GM23338 (cell line): ENCODE data around the gene ADSL. TPM values are rescaled to one million over a fixed set of nuclear protein-coding genes. Genes with fewer than 3 reads are reported as not detected.

Experiments used
- ATAC-seq: fragments of 200-7000 bp; cut with Tn5 transposase; 3 replicates; pipeline ENCODE4 v1.9.1; 2020
- DNase-seq: peaks from one replicate; pipeline ENCODE4 v3.0.0-alpha.2; 2015; ENCODE audit warnings: low spot score
- H2AFZ ChIP-seq: fragments of 200-600 bp; sonication (generic); 2 replicates; pipeline ENCODE4 v1.8.0; 2016; ENCODE audit warnings: antibody characterized with exemption, mild to moderate bottlenecking, moderate library complexity
- H3F3A ChIP-seq: fragments of 200-600 bp; sonication (generic); replicated peaks from 2 replicates; pipeline ENCODE4 v1.8.0; 2017; ENCODE audit warnings: antibody characterized with exemption, mixed run types, low read depth
- H3K27ac ChIP-seq: fragments of 200-600 bp; sonication (generic); 2 replicates; pipeline ENCODE4 v1.6.1; 2016; ENCODE audit warnings: low read depth
- H3K27me3 ChIP-seq: fragments of 200-600 bp; sonication (generic); 2 replicates; pipeline ENCODE4 v1.8.0; 2016; ENCODE audit warnings: mild to moderate bottlenecking, mixed run types, moderate library complexity; ENCODE audit not compliant: insufficient read depth
- H3K36me3 ChIP-seq: fragments of 200-600 bp; sonication (generic); 2 replicates; pipeline ENCODE4 v1.8.0; 2016; ENCODE audit warnings: mild to moderate bottlenecking; ENCODE audit not compliant: insufficient read depth
- H3K4me1 ChIP-seq: fragments of 200-600 bp; sonication (generic); 2 replicates; pipeline ENCODE4 v1.8.0; 2016; ENCODE audit warnings: mild to moderate bottlenecking, moderate library complexity; ENCODE audit not compliant: insufficient read depth
- H3K4me2 ChIP-seq: fragments of 200-600 bp; sonication (generic); 2 replicates; pipeline ENCODE4 v1.7.1; 2017; ENCODE audit warnings: mixed run types
- H3K4me3 ChIP-seq: fragments of 200-600 bp; sonication (generic); 2 replicates; pipeline ENCODE4 v1.6.1; 2016; ENCODE audit warnings: mixed run types
- H3K79me2 ChIP-seq: fragments of 200-600 bp; sonication (generic); replicated peaks from 2 replicates; pipeline ENCODE4 v1.8.0; 2017; ENCODE audit warnings: mild to moderate bottlenecking; ENCODE audit not compliant: insufficient read depth
- H3K9me2 ChIP-seq: fragments of 200-600 bp; sonication (generic); 2 replicates; pipeline ENCODE4 v1.8.0; 2017; ENCODE audit not compliant: insufficient read depth
- H4K20me1 ChIP-seq: fragments of 200-600 bp; sonication (generic); replicated peaks from 2 replicates; pipeline ENCODE4 v1.8.0; 2017; ENCODE audit warnings: mild to moderate bottlenecking; ENCODE audit not compliant: insufficient read depth
- H3K27ac Mint-ChIP-seq: 2 replicates; pipeline ENCODE4 v1.8.0; 2020; ENCODE audit warnings: inconsistent platforms, mild to moderate bottlenecking, moderate library complexity, mixed read lengths
- H3K27me3 Mint-ChIP-seq: 3 replicates; pipeline ENCODE4 v1.8.0; 2022; ENCODE audit warnings: low read depth, mild to moderate bottlenecking, moderate library complexity, mixed read lengths, inconsistent platforms; ENCODE audit not compliant: insufficient read depth, poor library complexity
- H3K36me3 Mint-ChIP-seq: 3 replicates; pipeline ENCODE4 v1.8.0; 2021; ENCODE audit warnings: low read depth, mild to moderate bottlenecking, inconsistent platforms, moderate library complexity, mixed read lengths
- H3K4me1 Mint-ChIP-seq: 3 replicates; pipeline ENCODE4 v1.8.0; 2020; ENCODE audit warnings: mild to moderate bottlenecking, inconsistent platforms, mixed read lengths
- H3K4me3 Mint-ChIP-seq: 3 replicates; pipeline ENCODE4 v1.8.0; 2021; ENCODE audit warnings: moderate library complexity, mild to moderate bottlenecking, inconsistent platforms, mixed read lengths
- H3K9me3 Mint-ChIP-seq: 3 replicates; pipeline ENCODE4 v1.8.0; 2020; ENCODE audit warnings: moderate library complexity, mild to moderate bottlenecking, inconsistent platforms, mixed read lengths
- CREB1 ChIP-seq: fragments of 250-450 bp; sonication (Bioruptor Pico); IDR thresholded peaks from 2 replicates; pipeline ENCODE4 v1.5.0; 2020; ENCODE audit warnings: low read depth, mild to moderate bottlenecking, moderate library complexity
- EZH2 ChIP-seq: fragments of 200-600 bp; sonication (generic); IDR thresholded peaks from one replicate; pipeline ENCODE4 v1.8.0; 2017; ENCODE audit warnings: antibody characterized with exemption, mild to moderate bottlenecking, low read depth; ENCODE audit not compliant: unreplicated experiment
- EZH2phosphoT487 ChIP-seq: fragments of 200-600 bp; sonication (generic); IDR thresholded peaks from one replicate; pipeline ENCODE4 v1.8.1; 2018; ENCODE audit warnings: antibody characterized with exemption; ENCODE audit not compliant: unreplicated experiment
- JUNB ChIP-seq: IDR thresholded peaks from one replicate; pipeline ENCODE4 v1.6.1; 2016; ENCODE audit warnings: antibody characterized with exemption; ENCODE audit not compliant: unreplicated experiment
- NANOG ChIP-seq: IDR thresholded peaks from 2 replicates; pipeline ENCODE4 v1.6.1; 2016; ENCODE audit warnings: antibody characterized with exemption, borderline replicate concordance
- POLR2AphosphoS5 ChIP-seq: IDR thresholded peaks from 2 replicates; pipeline ENCODE4 v1.6.1; 2016; ENCODE audit warnings: antibody characterized with exemption, low read depth
- STAT1 ChIP-seq: IDR thresholded peaks from one replicate; pipeline ENCODE4 v1.6.1; 2016; ENCODE audit warnings: antibody characterized with exemption; ENCODE audit not compliant: unreplicated experiment
- ZNF114 ChIP-seq: fragments of 250-450 bp; sonication (Bioruptor Pico); IDR thresholded peaks from 2 replicates; pipeline ENCODE4 v1.5.0; 2020; ENCODE audit warnings: mild to moderate bottlenecking, moderate library complexity
- ZNF331 ChIP-seq: fragments of 250-450 bp; sonication (Bioruptor Pico); IDR thresholded peaks from 2 replicates; pipeline ENCODE4 v1.5.0; 2020; ENCODE audit warnings: low read depth, mild to moderate bottlenecking, moderate library complexity
- polyA plus RNA-seq: library from polyadenylated mRNA; unstranded; fragments of >200 nt; fragmentation: Nextera tagmentation; extraction: Ambion mirVana; gene quantifications from 2 replicates; pipeline ENCODE4 v1.2.1, GENCODE V29; 2016
- total RNA-seq: library from RNA; depleted of rRNA; stranded (reverse); fragments of >200 nt; shearing (Covaris generic); gene quantifications from 2 replicates; pipeline ENCODE4 v1.2.3, GENCODE V29; 2014
- TF ChIP-seq, protein P1 (sequence below), 2 experiments: fragments of 200-600 bp in 1 of 2; sonication (generic) in 1 of 2; conservative IDR thresholded peaks; 2 replicates each; pipeline versions ENCODE4 v1.5.1 to v1.6.1; 2016 to 2017; ENCODE audit warnings: antibody characterized with exemption in 2 of 2, low read depth in 2 of 2, mild to moderate bottlenecking in 2 of 2, moderate library complexity in 1 of 2
- TF ChIP-seq, protein P2 (sequence below): IDR thresholded peaks from 2 replicates; pipeline ENCODE4 v1.6.1; 2016; ENCODE audit warnings: antibody characterized with exemption

ADSL gene
- total and polyA plus RNA-seq, 2 experiments from 2014 or later = 120 to 232 TPM

- Histone ChIP-seq H4K20me1 (peaks cover 7% of the 10 kb centered on the region), H3F3A (no peaks in the 10 kb centered on the region; the same call in 1 of the 2 replicates), H3K9me2 (no peaks in the 10 kb centered on the region), H3K36me3 (peaks cover 33% of the 10 kb centered on the region), H3K4me1 (no peaks in the 10 kb centered on the region), H3K27me3 (no peaks in the 10 kb centered on the region), H3K4me3 (no peak overlapping the region), H3K79me2 (no peaks in the 10 kb centered on the region; the same call in 1 of the 2 replicates), H3K4me2 (no peak overlapping the region), H2AFZ (no peak overlapping the region), H3K27ac (no peak overlapping the region)
- no peaks in the 10 kb centered on the region for H3K9me3 Mint-ChIP-seq
- TF ChIP-seq EZH2 (no peak), NANOG (no peak), JUNB (no peak), CREB1 (CRISPR knock-in tag) (no peak), STAT1 (no peak), POLR2AphosphoS5 (no peak), EZH2phosphoT487 (no peak), ZNF331 (CRISPR knock-in tag) (no peak), ZNF114 (no peak)
- TF ChIP-seq, protein P1, sequence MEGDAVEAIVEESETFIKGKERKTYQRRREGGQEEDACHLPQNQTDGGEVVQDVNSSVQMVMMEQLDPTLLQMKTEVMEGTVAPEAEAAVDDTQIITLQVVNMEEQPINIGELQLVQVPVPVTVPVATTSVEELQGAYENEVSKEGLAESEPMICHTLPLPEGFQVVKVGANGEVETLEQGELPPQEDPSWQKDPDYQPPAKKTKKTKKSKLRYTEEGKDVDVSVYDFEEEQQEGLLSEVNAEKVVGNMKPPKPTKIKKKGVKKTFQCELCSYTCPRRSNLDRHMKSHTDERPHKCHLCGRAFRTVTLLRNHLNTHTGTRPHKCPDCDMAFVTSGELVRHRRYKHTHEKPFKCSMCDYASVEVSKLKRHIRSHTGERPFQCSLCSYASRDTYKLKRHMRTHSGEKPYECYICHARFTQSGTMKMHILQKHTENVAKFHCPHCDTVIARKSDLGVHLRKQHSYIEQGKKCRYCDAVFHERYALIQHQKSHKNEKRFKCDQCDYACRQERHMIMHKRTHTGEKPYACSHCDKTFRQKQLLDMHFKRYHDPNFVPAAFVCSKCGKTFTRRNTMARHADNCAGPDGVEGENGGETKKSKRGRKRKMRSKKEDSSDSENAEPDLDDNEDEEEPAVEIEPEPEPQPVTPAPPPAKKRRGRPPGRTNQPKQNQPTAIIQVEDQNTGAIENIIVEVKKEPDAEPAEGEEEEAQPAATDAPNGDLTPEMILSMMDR (conservative IDR thresholded peaks at IDR 0.05; ENCODE audit: low read depth in 2 of 2) = no peak
- TF ChIP-seq, protein P2, sequence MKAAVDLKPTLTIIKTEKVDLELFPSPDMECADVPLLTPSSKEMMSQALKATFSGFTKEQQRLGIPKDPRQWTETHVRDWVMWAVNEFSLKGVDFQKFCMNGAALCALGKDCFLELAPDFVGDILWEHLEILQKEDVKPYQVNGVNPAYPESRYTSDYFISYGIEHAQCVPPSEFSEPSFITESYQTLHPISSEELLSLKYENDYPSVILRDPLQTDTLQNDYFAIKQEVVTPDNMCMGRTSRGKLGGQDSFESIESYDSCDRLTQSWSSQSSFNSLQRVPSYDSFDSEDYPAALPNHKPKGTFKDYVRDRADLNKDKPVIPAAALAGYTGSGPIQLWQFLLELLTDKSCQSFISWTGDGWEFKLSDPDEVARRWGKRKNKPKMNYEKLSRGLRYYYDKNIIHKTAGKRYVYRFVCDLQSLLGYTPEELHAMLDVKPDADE = no peak
- H3K36me3 Mint-ChIP-seq = peaks cover 50% of the 10 kb centered on the region
- DNase-seq = no peak
- ATAC-seq = no peak
- no peaks in the 10 kb centered on the region for H3K27me3 Mint-ChIP-seq
- H3K4me3 Mint-ChIP-seq = no peak overlapping the region
- H3K27ac Mint-ChIP-seq = no peak overlapping the region
- H3K4me1 Mint-ChIP-seq = no peaks in the 10 kb centered on the region
Observed at GRCh38 chr22:40302149-40302548, 44.2 kb upstream of the ADSL start.

GRCh38 chr22:40305625-40306024, 40.7 kb upstream of the ADSL start:
- Histone ChIP-seq H3K27me3 (no peaks in the 10 kb centered on the region), H3K9me2 (no peaks in the 10 kb centered on the region), H3K4me1 (no peaks in the 10 kb centered on the region), H3K36me3 (peaks cover 36% of the 10 kb centered on the region), H2AFZ (no peak overlapping the region), H3K27ac (peak overlapping the region; percentile 78), H3F3A (no peaks in the 10 kb centered on the region; the same call in 1 of the 2 replicates), H4K20me1 (peaks cover 14% of the 10 kb centered on the region), H3K79me2 (no peaks in the 10 kb centered on the region; the same call in 1 of the 2 replicates), H3K4me3 (no peak overlapping the region), H3K4me2 (no peak overlapping the region)
- DNase-seq = no peak
- Mint-ChIP-seq H3K36me3 (peaks cover 62% of the 10 kb centered on the region), H3K4me3 (no peak overlapping the region), H3K27ac (no peak overlapping the region), H3K27me3 (peaks cover 2% of the 10 kb centered on the region), H3K9me3 (no peaks in the 10 kb centered on the region), H3K4me1 (no peaks in the 10 kb centered on the region)
- ATAC-seq = no peak
- TF ChIP-seq, protein P2 = no peak
- TF ChIP-seq, protein P1 (conservative IDR thresholded peaks at IDR 0.05; ENCODE audit: low read depth in 2 of 2) = no peak
- no peak for TF ChIP-seq ZNF331 (CRISPR knock-in tag)
